Gastrocnemius medialis (tissue), 4 donors: ENCODE data around the gene HERC2. TPM values are rescaled to one million over a fixed set of nuclear protein-coding genes. Genes with fewer than 3 reads are reported as not detected.
A peak's percentile ranks its signal among the peaks of the same experiment; 100 is the strongest.

ENCODE experiments used
- ATAC-seq, 2 donors: fragments of 150-250 bp; one replicate each; pipeline ENCODE4 v1.9.1; 2016
- DNase-seq, 2 donors: peaks; one replicate each; pipeline ENCODE4 v3.0.0-alpha.2; 2019
- H3K27ac ChIP-seq, 4 donors: fragments of 200-600 bp; sonication (generic); 1 replicate in 1 of 4; 2 replicates in 3 of 4; pipeline ENCODE4 v1.5.1; 2016 to 2018; ENCODE audit warnings: mild to moderate bottlenecking in 2 of 4, moderate library complexity in 1 of 4
- H3K27me3 ChIP-seq, 3 donors: fragments of 200-600 bp; sonication (generic) in 2 of 3; 1 replicate in 1 of 3; 2 replicates in 2 of 3; pipeline versions ENCODE4 v1.5.1 to v1.6.0; 2016 to 2019; ENCODE audit warnings: mild to moderate bottlenecking in 1 of 3, moderate library complexity in 1 of 3
- H3K36me3 ChIP-seq, 2 donors: fragments of 200-600 bp; sonication (generic) in 1 of 2; one replicate each; pipeline ENCODE4 v1.5.1; 2017 to 2018
- H3K4me1 ChIP-seq, 2 donors: fragments of 200-600 bp; sonication (generic) in 1 of 2; one replicate each; pipeline ENCODE4 v1.5.1; 2016 to 2017; ENCODE audit warnings: mild to moderate bottlenecking in 2 of 2
- H3K4me3 ChIP-seq, 4 donors: fragments of 200-600 bp; sonication (generic) in 3 of 4; 1 replicate in 1 of 4; 2 replicates in 3 of 4; pipeline ENCODE4 v1.5.1; 2016 to 2019; ENCODE audit warnings: mild to moderate bottlenecking in 2 of 4
- H3K9me3 ChIP-seq, 3 donors: fragments of 200-600 bp; sonication (generic) in 2 of 3; 1 replicate in 1 of 3; 2 replicates in 2 of 3; pipeline ENCODE4 v1.5.1; 2016 to 2019
- CTCF ChIP-seq, 5 experiments: fragments of 450-650 bp in 3 of 5; fragments of 200-600 bp in 2 of 5; sonication (generic) in 2 of 5; IDR thresholded peaks in 4 of 5; conservative IDR thresholded peaks in 1 of 5; 1 replicate in 4 of 5; 2 replicates in 1 of 5; pipeline ENCODE4 v1.5.1; 2016 to 2019; ENCODE audit warnings: antibody characterized with exemption in 5 of 5, mild to moderate bottlenecking in 3 of 5, moderate library complexity in 3 of 5
- POLR2A ChIP-seq, 2 donors: fragments of 450-650 bp; IDR thresholded peaks; one replicate each; pipeline ENCODE4 v1.6.1; 2017; ENCODE audit warnings: antibody characterized with exemption in 2 of 2, mild to moderate bottlenecking in 2 of 2, moderate library complexity in 2 of 2
- in situ Hi-C, 4 donors: fragments of 200-750 bp; cut with MboI; loops; one replicate each; pipeline versions ENCODE4 v1.15.0 to v1.8.0; 2017; ENCODE audit warnings: low sequenced_read_pairs in 4 of 4
- intact Hi-C: fragments of 100-400 bp; cut with DNase I; formaldehyde crosslinking; loops from one replicate; pipeline ENCODE4 v1.15.1; 2023; ENCODE audit warnings: low total_unique reads
- total RNA-seq, 4 donors: library from RNA; depleted of rRNA; stranded (reverse); fragments of >200 nt; gene quantifications; one replicate each; pipeline versions ENCODE4 v1.1.0 to v1.2.3, GENCODE V29; 2016

HERC2 gene
- total RNA-seq, 4 donors from 2014 or later, result 46.8 to 92.7 (median 62.2) TPM

GRCh38 chr15:28101201-28101600 lies 220.8 kb downstream of the HERC2 start:
- no peak for TF ChIP-seq CTCF (IDR thresholded peaks at IDR 0.05 in 4 of 5, conservative IDR thresholded peaks at IDR 0.05 in 1 of 5)
- no peak for TF ChIP-seq POLR2A (IDR thresholded peaks at IDR 0.05)
- ATAC-seq (no peak), DNase-seq (no peak)
- Histone ChIP-seq H3K36me3 (no peaks in the 10 kb centered on the region), H3K27me3 (peaks cover 57 to 74% (median 59%) of the 10 kb centered on the region in 3 donors), H3K27ac (no peak overlapping the region), H3K4me3 (no peak overlapping the region), H3K9me3 (no peaks in the 10 kb centered on the region), H3K4me1 (peaks cover 0 to 19% of the 10 kb centered on the region in 2 donors)
- in situ Hi-C loops (no loop called here), intact Hi-C loops (no loop called here)

- Histone ChIP-seq H3K4me3 (no peak overlapping the region), H3K27ac (no peak overlapping the region), H3K36me3 (no peaks in the 10 kb centered on the region), H3K9me3 (no peaks in the 10 kb centered on the region), H3K27me3 (peaks cover 58 to 73% (median 59%) of the 10 kb centered on the region in 3 donors), H3K4me1 (peaks cover 2 to 22% of the 10 kb centered on the region in 2 donors)
- ATAC-seq (no peak), DNase-seq (no peak)
- intact Hi-C loops (no loop called here), in situ Hi-C loops (no loop called here)
- no peak for TF ChIP-seq POLR2A (IDR thresholded peaks at IDR 0.05)
- no peak for TF ChIP-seq CTCF (IDR thresholded peaks at IDR 0.05 in 4 of 5, conservative IDR thresholded peaks at IDR 0.05 in 1 of 5)
Measured at GRCh38 chr15:28100516-28101195, 221.3 kb downstream of the HERC2 start.

GRCh38 chr15:28099555-28100140 lies 222.3 kb downstream of the HERC2 start:
- Histone ChIP-seq H3K27me3 (peaks cover 61 to 66% (median 61%) of the 10 kb centered on the region in 3 donors), H3K9me3 (no peaks in the 10 kb centered on the region), H3K27ac (no peak overlapping the region), H3K4me1 (peaks cover 6 to 30% of the 10 kb centered on the region in 2 donors), H3K36me3 (no peaks in the 10 kb centered on the region), H3K4me3 (peak overlapping the region; percentile 44 to 54 (median 48))
- TF ChIP-seq POLR2A (IDR thresholded peaks at IDR 0.05), result no peak
- no peak for TF ChIP-seq CTCF (IDR thresholded peaks at IDR 0.05 in 4 of 5, conservative IDR thresholded peaks at IDR 0.05 in 1 of 5)
- intact Hi-C loops, result no loop called here
- ATAC-seq, result no peak
- in situ Hi-C loops, result no loop called here
- no peak for DNase-seq

- no peaks in the 10 kb centered on the region for H3K36me3 ChIP-seq
- DNase-seq, result peak; percentile 24 to 31
- peaks cover 6 to 36% of the 10 kb centered on the region in 2 donors for H3K4me1 ChIP-seq
- intact Hi-C loops, result no loop called here
- no peaks in the 10 kb centered on the region for H3K9me3 ChIP-seq
- ATAC-seq, result no peak
- TF ChIP-seq POLR2A (IDR thresholded peaks at IDR 0.05) (no peak), CTCF (IDR thresholded peaks at IDR 0.05 in 4 of 5, conservative IDR thresholded peaks at IDR 0.05 in 1 of 5) (no peak)
- H3K4me3 ChIP-seq, result peak within 1 kb of the TSS; percentile 44 to 54 (median 48)
- H3K27ac ChIP-seq, result no peak within 1 kb of the TSS
- H3K27me3 ChIP-seq, result peaks cover 59 to 68% (median 65%) of the 10 kb centered on the region in 3 donors
- in situ Hi-C loops, result no loop called here
Measured at GRCh38 chr15:28098766-28099554, 223.0 kb downstream of the HERC2 start, which contains the start of gene OCA2. Gene OCA2, minus strand, starts transcription at chr15:28099315. Its CDS starts 17,441 bp downstream, at chr15:28081874.
